T1000 (cell line): Measurements from ENCODE around the gene PSMD1.
"Not testable (repeated sequence)": the region's sequence is repeated elsewhere in the genome, so short reads cannot be mapped to it uniquely, and the experiment has no call there.

ENCODE experiments used
- DNase-seq: peaks from one replicate; lab custom pipeline; 2025; ENCODE audit warnings: mixed read lengths; lab: John Stamatoyannopoulos, UW

The PSMD1 gene

GRCh38 chr2:231159306-231159705 is 102.6 kb downstream of the PSMD1 start:
- no peak for DNase-seq

- DNase-seq = no peak
Measured at GRCh38 chr2:231160701-231161100, 104.0 kb downstream of the PSMD1 start.

- DNase-seq = no peak
Measured at GRCh38 chr2:231161252-231161839, 104.7 kb downstream of the PSMD1 start.

- peak; percentile 42 for DNase-seq
Measured at GRCh38 chr2:231161877-231162329, 105.2 kb downstream of the PSMD1 start.

DNA sequence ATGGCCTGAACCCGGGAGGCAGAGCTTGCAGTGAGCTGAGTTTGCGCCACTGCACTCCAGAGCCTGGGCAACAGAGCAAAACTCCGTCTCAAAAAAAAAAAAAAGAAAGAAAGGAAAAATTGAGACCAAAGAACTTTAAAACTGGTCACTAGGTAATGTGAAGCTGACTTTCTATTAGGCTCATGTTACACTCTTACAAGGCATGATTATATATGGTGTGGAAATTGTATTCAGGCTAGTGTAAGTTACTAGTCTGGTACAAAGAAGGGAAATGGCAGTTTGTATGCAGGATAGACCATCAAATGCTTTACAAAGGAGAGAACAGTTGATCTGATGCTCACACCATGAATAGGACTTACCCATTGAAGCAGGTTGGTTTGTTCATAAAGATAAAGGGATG is 106.3 kb downstream of the PSMD1 start:
- no peak for DNase-seq

- DNase-seq = no peak
Measured at GRCh38 chr2:231163414-231164095, 106.9 kb downstream of the PSMD1 start.

- DNase-seq = no peak
Measured at GRCh38 chr2:231167745-231168459, 111.2 kb downstream of the PSMD1 start.

DNA sequence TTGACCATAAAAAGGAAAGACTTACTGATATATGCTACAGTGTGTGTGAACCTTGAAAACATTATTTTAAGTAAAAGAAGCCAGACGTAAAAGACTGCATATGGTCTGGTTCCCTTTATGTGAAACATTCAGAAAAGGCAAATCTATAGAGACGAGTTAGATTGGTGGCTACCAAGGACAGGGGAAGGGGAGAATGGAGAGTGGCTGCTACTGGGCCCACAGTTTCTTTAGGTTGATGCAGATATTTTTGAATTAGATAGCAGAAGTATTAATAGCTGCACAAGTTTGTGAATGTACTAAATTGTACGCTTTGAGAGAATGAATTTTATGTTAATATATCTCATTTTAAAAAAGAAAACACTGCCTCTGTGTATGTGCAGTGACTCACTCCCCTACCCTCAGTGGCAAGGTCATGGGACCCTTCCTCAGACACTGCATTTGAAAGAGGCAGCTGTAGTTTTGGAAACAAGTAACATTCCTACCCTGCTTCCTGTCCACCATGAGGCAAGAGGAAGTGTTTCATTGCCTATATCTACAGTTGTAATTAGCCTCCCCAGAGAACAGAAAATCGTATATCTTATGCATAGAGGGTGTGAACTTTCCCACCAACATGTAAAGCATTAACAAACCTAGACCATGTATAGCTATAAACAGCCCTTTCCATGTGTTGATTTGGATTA is 111.9 kb downstream of the PSMD1 start:
- DNase-seq = no peak

GRCh38 chr2:231169488-231169887 is 112.8 kb downstream of the PSMD1 start:
- DNase-seq = no peak

DNA sequence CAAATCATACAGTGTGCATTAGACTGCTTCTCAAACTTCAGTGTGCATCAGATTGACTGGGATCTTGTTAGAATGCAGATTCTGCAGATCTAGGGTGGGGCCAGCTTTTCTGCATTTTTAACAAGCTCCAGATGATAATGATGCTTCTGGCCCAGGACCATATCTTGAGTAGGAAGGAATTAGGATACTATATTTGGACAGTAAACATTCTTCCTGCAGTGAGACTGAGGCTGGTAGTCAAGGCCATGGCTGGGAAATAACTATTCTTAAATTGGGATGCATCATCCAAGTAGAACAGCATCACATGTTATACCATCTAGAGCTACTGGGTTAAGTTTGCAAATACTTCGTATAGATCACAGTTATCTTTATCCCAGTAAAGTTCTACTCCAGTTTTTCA is 113.4 kb downstream of the PSMD1 start:
- no peak for DNase-seq

- DNase-seq = no peak
Measured at GRCh38 chr2:231172025-231172424, 115.4 kb downstream of the PSMD1 start.

GRCh38 chr2:231174211-231174651 is 117.6 kb downstream of the PSMD1 start:
- no peak for DNase-seq

DNA sequence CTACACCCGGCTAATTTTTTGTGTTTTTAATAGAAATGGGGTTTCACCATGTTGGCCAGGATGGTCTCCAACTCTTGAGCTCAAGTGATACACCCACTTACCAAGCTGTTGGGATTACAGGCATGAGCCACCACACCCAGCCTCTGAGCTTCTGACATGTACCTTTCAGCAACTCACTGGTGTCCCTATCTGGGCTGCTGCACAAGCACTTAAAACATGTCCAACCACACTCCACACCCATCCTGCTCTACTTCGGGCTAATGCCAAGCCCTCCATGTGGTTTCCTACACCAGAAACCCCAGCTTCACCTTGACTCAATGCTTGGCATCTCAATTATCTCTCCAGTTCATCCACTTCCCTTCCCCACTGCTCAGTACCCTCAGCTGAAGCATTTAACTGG is 119.4 kb downstream of the PSMD1 start:
- no peak for DNase-seq

- DNase-seq = no peak
Measured at GRCh38 chr2:231177156-231178025, 120.7 kb downstream of the PSMD1 start.

GRCh38 chr2:231178805-231179204 is 122.1 kb downstream of the PSMD1 start:
- not testable (repeated sequence) for DNase-seq

DNA sequence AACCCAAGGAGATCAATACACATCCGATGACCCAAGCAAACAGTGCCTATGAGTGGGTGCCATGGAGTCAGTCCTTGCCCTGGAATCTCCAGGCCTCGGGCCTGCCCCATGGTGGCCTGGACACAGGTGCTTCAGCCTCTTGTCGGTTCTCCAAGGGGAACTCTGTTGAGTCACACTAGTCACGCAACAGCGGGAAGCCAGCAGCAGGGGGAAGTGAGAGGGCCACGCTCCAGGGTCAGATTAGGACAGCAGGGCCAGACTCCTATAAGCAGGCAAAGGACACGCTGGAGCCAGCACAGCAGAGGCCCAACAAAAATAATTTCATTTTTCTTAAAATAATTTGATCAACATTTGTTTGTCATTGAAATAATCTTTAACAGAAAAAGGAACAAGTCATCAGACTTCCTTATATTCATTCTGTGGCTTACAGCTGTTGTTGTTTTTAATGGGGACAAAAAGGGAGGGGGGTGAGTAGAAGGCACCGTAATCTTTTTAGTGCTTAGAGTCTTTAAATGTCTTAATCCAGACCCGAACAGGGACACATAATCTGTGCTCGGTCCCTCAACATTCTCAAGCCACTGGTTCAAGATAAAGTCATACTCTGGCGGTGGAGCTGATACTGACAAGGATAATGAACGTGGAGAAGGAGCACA is 125.3 kb downstream of the PSMD1 start:
- DNase-seq = no peak

- no peak for DNase-seq
Measured at GRCh38 chr2:231182513-231182899, 125.8 kb downstream of the PSMD1 start.

DNA sequence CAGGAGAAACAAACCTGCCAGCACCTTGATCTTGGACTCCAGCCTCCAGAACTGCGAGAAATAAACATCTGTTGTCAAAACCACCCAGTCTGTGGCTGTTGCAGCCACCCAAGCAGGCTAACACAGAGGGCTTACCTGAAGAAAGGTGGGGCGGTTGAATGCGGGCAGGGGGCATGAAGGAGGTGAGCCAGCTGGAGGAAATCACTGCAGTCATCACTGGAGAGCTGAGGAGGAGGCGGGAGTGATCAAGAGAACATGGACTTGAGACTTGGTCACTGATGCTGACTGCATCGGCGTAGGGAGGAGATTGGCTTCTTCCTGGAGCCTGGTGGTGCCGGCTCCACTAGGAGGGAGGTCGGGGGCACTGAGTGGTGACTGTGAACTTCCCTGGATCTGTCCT is 127.2 kb downstream of the PSMD1 start:
- no peak for DNase-seq

- DNase-seq = no peak
Measured at GRCh38 chr2:231184319-231184718, 127.7 kb downstream of the PSMD1 start.

GRCh38 chr2:231185050-231185725 is 128.5 kb downstream of the PSMD1 start:
- no peak for DNase-seq
